HUES6 (cell line): ENCODE measurements around the gene ABCA13.

Experiments used
- H3K27ac ChIP-seq: 2 replicates; pipeline ENCODE4 v1.7.0; 2013; ENCODE audit warnings: low read depth, mild to moderate bottlenecking, low read length, inconsistent platforms
- H3K27me3 ChIP-seq: 2 replicates; pipeline ENCODE4 v1.6.1; 2013; ENCODE audit warnings: low read length; ENCODE audit not compliant: control insufficient read depth, insufficient read depth
- H3K36me3 ChIP-seq: 2 replicates; pipeline ENCODE4 v1.6.1; 2013; ENCODE audit warnings: low read length; ENCODE audit not compliant: control insufficient read depth, insufficient read depth
- H3K4me1 ChIP-seq: 2 replicates; pipeline ENCODE4 v1.6.1; 2013; ENCODE audit warnings: low read length; ENCODE audit not compliant: control insufficient read depth, insufficient read depth
- H3K4me3 ChIP-seq: 2 replicates; pipeline ENCODE4 v1.5.1; 2013; ENCODE audit warnings: low read depth, low read length
- H3K9ac ChIP-seq: one replicate; pipeline ENCODE4 v1.6.1; 2013; ENCODE audit warnings: mild to moderate bottlenecking, low read length
- H3K9me3 ChIP-seq: 2 replicates; pipeline ENCODE4 v1.6.1; 2013; ENCODE audit warnings: low read depth, low read length; ENCODE audit not compliant: control insufficient read depth, insufficient read depth

ABCA13 gene

GRCh38 chr7:48512892-48513291 lies 341.6 kb downstream of the ABCA13 start:
- Histone ChIP-seq H3K9ac (no peak overlapping the region), H3K4me1 (peaks cover 6% of the 10 kb centered on the region; the same call in 1 of the 2 replicates), H3K27me3 (no peaks in the 10 kb centered on the region), H3K4me3 (no peak overlapping the region), H3K27ac (no peak overlapping the region), H3K36me3 (no peaks in the 10 kb centered on the region), H3K9me3 (no peaks in the 10 kb centered on the region)

GRCh38 chr7:48515171-48515570 lies 343.9 kb downstream of the ABCA13 start:
- Histone ChIP-seq H3K9me3 (no peaks in the 10 kb centered on the region), H3K4me3 (no peak overlapping the region), H3K9ac (no peak overlapping the region), H3K27me3 (no peaks in the 10 kb centered on the region), H3K36me3 (no peaks in the 10 kb centered on the region), H3K4me1 (peaks cover 6% of the 10 kb centered on the region; the same call in 1 of the 2 replicates), H3K27ac (no peak overlapping the region)

GRCh38 chr7:48518092-48518491 lies 346.8 kb downstream of the ABCA13 start:
- Histone ChIP-seq H3K36me3 (no peaks in the 10 kb centered on the region), H3K27ac (no peak overlapping the region), H3K9me3 (no peaks in the 10 kb centered on the region), H3K4me1 (peaks cover 2% of the 10 kb centered on the region; the same call in 1 of the 2 replicates), H3K27me3 (no peaks in the 10 kb centered on the region), H3K9ac (no peak overlapping the region), H3K4me3 (no peak overlapping the region)

- Histone ChIP-seq H3K4me1 (no peaks in the 10 kb centered on the region), H3K27me3 (no peaks in the 10 kb centered on the region), H3K9ac (no peak overlapping the region), H3K9me3 (no peaks in the 10 kb centered on the region), H3K36me3 (no peaks in the 10 kb centered on the region), H3K27ac (no peak overlapping the region), H3K4me3 (no peak overlapping the region)
Measured at GRCh38 chr7:48522692-48523091, 351.4 kb downstream of the ABCA13 start.

- H3K9me3 ChIP-seq, result no peaks in the 10 kb centered on the region
- H3K36me3 ChIP-seq, result no peaks in the 10 kb centered on the region
- no peaks in the 10 kb centered on the region for H3K27me3 ChIP-seq
- H3K4me1 ChIP-seq, result no peaks in the 10 kb centered on the region
- H3K27ac ChIP-seq, result no peak overlapping the region
- H3K9ac ChIP-seq, result no peak overlapping the region
- H3K4me3 ChIP-seq, result no peak overlapping the region
Measured at GRCh38 chr7:48525736-48526732, 354.8 kb downstream of the ABCA13 start.

GRCh38 chr7:48528646-48529045 lies 357.4 kb downstream of the ABCA13 start:
- no peak overlapping the region for H3K4me3 ChIP-seq
- no peaks in the 10 kb centered on the region for H3K4me1 ChIP-seq
- H3K36me3 ChIP-seq, result no peaks in the 10 kb centered on the region
- H3K9me3 ChIP-seq, result no peaks in the 10 kb centered on the region
- H3K27ac ChIP-seq, result no peak overlapping the region
- no peaks in the 10 kb centered on the region for H3K27me3 ChIP-seq
- H3K9ac ChIP-seq, result no peak overlapping the region

- H3K27ac ChIP-seq, result no peak overlapping the region
- H3K27me3 ChIP-seq, result no peaks in the 10 kb centered on the region
- no peaks in the 10 kb centered on the region for H3K36me3 ChIP-seq
- peaks cover 22% of the 10 kb centered on the region for H3K9me3 ChIP-seq
- no peak overlapping the region for H3K4me3 ChIP-seq
- H3K4me1 ChIP-seq, result no peaks in the 10 kb centered on the region; the same call in 1 of the 2 replicates
- no peak overlapping the region for H3K9ac ChIP-seq
Measured at GRCh38 chr7:48537561-48537960, 366.3 kb downstream of the ABCA13 start.

GRCh38 chr7:48540746-48541145 lies 369.5 kb downstream of the ABCA13 start:
- no peak overlapping the region for H3K27ac ChIP-seq
- H3K9ac ChIP-seq, result no peak overlapping the region
- H3K9me3 ChIP-seq, result peaks cover 15% of the 10 kb centered on the region
- no peak overlapping the region for H3K4me3 ChIP-seq
- no peaks in the 10 kb centered on the region for H3K36me3 ChIP-seq
- no peaks in the 10 kb centered on the region for H3K27me3 ChIP-seq
- no peaks in the 10 kb centered on the region; the same call in 1 of the 2 replicates for H3K4me1 ChIP-seq

- Histone ChIP-seq H3K27me3 (no peaks in the 10 kb centered on the region), H3K4me3 (no peak overlapping the region), H3K36me3 (no peaks in the 10 kb centered on the region), H3K27ac (no peak overlapping the region), H3K9me3 (no peaks in the 10 kb centered on the region), H3K9ac (no peak overlapping the region), H3K4me1 (no peaks in the 10 kb centered on the region)
Measured at GRCh38 chr7:48548667-48549066, 377.4 kb downstream of the ABCA13 start.

GRCh38 chr7:48551652-48552051 lies 380.4 kb downstream of the ABCA13 start:
- Histone ChIP-seq H3K9me3 (no peaks in the 10 kb centered on the region), H3K27me3 (no peaks in the 10 kb centered on the region), H3K27ac (no peak overlapping the region), H3K4me3 (no peak overlapping the region), H3K4me1 (no peaks in the 10 kb centered on the region), H3K36me3 (no peaks in the 10 kb centered on the region), H3K9ac (no peak overlapping the region)

GRCh38 chr7:48563334-48563733 lies 392.1 kb downstream of the ABCA13 start:
- Histone ChIP-seq H3K9me3 (0 out of 2 replicates have a peak, but pooled peaks cover 2% of the 10 kb centered on the region), H3K36me3 (no peaks in the 10 kb centered on the region), H3K4me3 (no peak overlapping the region), H3K9ac (no peak overlapping the region), H3K4me1 (no peaks in the 10 kb centered on the region), H3K27me3 (no peaks in the 10 kb centered on the region), H3K27ac (no peak overlapping the region)
